ENCODE measurements around the gene SLC44A1.

Gene SLC44A1

DNA sequence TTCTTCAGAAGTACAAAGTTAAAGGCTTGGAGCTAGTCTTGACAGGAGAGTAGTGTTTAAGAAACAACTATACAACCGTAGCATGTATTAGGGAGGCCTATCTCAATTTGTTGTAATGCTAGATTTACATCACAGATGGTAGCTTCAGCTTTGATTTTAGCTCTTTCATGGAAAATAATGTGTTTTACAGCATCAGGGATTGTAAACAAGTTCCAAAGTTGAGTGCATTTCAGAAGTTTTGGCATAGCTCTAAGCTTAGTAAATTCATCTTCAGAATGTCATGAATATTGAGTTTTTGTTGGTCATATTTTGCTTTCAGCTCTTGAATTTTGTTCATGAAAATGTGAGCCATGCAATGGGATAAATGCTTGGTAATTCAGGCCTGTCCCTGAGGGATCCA, 30.7 kb downstream of the SLC44A1 start:
- no peak for ATAC-seq

DNA sequence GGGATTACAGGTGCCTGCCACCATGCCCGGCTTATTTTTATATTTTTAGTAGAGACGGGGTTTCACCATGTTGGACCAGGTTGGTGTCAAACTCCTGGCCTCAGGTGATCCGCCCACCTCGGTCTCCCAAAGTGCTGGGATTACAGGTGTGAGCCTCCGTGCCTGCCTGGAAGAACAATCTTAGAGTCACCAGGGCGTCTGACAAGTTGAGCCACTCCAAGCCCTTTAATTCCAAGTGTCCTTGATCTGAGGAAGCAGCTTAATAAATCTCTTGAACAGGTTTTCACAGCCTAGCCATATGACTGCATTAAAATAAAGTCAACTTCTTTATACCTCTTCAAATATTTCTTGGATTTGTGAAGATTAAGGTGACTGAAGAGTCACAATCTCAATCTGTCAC, 31.5 kb downstream of the SLC44A1 start:
- ATAC-seq = no peak

DNA sequence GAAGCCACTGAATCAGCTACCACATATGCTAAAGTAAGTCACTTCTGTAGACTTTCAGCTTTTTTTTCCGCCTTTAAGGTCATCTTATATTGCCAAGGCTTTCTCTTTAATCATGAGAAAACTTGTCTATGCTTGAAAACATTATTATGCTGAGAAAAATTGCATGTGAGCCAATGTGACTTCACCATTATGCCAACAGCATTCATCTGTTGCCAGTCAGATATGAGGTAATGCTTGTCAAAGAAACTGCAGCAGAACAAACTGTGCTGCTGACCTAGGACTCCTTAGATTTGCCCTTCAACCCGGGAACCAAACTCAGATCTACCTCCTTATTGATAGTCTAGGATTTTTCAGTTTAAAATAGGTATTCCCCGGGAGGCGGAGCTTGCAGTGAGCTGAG, 34.3 kb downstream of the SLC44A1 start:
- ATAC-seq = no peak

DNA sequence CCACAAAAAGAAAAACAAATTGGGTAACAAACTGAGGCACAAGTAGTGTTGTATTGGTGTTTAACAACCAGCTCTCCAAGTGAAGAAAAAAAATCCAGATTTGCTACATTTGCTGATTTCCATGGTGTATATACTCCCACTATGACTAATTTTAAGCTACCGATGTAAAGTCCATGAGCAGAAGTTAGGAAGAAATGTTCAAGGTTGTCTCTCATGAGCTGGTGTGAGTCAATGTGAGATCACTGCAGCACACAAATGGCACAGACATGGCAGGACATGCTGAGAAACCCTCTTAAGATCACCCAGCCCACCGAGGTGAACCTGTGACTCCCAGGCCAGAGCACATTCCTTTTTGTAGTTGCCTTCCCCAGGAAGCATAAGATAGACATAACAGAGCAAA, 36.2 kb downstream of the SLC44A1 start:
- no peak for ATAC-seq

DNA sequence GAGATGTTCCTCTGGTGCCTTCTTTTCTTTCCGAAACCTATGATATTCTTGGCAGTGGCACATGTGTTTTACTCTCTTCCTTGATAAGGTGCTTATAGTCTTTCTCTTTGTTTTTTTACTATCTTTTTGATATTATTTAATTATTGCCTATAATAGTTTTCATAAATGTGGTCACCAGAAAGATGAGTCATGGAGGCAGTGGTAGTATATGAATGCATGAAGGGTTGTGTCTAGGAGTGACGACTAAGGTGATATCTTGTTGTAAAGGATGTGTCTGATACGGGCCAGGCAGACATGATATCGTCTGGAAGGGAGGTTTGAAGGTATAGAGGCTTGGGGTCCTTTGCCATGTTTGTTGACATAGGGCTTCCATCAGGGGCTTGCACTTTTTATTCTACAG, 36.8 kb downstream of the SLC44A1 start:
- no peak for ATAC-seq

DNA sequence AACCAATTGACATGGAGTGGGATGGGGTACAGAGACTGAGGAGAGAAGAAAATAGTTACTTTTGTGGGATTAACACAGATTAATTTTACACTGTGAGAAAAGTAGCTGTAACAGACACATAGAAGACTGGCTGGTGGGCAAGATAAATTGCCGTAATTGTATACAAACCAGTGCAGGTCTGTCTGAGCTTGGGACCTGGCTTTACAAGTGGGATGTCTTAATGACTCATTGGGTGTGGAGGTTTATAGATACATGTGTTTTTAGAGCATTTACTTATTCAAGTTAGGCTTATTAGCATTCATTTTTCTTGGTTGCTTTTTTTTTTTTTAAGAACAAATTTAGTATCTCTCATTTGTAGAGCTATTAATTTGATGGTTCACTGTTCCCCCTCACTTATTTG, 37.5 kb downstream of the SLC44A1 start:
- no peak for ATAC-seq

DNA sequence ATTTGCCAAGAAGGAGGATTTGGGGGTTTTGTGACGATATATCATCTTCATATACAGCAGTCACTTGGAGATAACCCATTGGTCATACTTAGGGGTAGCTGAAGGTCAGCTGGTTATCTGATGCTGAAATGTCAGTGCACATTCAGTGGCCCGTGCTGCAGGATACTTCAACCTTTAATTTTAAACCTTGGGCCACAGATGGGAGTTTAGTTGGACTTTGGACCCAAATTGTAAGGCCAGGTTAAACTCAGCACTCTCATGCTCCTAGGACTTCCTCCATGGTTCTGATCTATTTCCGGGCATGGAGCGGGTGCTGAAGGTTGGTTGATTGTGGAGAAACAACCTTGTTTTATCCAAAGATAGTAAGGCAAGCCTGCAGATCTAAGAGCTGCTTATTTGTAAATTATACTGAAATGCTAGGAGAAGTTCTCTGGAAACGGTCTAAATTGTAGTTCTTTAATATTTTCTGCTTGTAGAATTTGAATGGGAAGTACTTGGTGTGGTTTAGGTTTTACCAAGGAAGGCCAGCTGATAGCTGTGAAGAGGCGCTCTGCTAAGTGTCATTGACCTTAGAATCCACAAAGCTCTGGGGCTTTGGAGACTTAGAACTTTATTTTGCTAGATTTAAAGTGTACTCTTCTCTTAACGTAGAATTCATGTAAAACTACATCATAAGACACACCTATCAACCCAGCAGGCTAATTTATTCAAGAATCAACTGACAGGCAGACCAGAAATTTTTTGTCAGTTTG, 38.6 kb downstream of the SLC44A1 start:
- ATAC-seq = no peak

DNA sequence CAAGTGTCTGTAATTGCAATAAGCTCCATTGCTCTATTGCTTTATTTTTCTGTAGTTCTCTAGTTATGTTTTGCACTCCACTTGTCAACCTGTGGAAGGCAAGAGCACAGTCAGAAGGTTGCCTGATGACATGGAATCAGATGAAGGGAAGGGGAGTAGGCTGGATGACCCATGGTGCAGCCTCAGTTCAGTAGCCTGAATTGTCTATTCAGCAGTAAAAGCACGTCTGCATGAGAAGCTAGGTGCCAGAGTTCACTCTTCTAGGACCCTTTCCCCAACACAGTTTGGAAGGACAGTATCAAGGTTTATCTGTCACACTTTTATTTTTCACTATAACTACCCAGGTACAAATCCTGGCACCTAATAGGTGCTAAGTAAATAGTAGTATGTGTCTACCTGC, 39.3 kb downstream of the SLC44A1 start:
- ATAC-seq = no peak

DNA sequence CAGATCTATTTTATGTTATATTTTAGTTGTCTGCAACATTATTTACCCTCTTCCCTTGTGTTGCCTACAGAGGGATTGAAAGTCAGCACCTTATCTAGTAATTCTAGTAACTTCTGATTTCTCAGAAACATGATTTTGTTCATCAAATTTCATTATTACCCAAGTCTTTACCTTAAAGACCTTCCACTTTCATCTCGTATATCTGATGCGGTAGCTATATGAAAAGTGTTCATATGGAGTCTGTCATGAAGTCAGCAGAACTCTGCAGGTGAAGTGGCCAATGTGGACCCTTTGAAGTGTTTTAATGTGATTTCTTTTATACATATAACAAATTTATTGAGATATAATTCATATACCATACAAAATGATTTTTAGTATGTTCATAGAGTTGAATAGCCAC, 40.0 kb downstream of the SLC44A1 start:
- ATAC-seq = no peak

DNA sequence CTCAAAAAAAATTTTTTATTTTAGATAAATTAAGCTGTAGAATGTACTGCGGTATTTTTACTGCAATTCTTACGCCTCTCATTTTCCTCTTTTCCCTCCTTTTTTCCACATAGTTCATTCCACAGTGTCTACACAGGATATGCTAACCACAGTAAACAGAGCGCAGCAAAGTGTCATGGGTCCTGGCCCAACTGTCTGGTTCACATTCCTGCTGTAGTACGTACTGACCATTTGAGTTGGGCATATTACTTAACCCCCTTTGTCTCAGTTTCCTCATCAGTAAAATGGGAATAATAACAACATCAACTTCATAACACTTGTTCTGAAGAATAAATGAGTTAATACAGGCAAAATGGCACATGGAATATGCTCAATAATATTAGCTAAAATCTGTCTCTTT, 41.6 kb downstream of the SLC44A1 start:
- ATAC-seq = no peak

DNA sequence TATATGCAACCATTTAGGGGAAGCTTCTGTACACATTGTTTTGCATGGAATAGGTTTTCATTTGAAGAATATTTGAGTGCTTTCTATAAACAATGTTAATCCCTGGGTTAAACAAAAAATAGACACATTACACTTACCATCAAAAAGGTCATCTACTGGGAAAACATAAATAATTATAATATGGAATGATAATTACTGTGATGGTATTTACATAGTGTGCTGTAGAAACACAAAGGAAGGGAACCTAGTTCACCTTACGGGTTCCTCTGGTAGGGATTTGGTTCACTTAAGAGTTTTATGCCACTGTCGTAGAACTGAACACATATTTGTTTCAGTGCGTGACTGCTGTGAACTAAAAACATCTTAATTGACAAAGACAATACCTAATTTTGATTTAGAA, 44.9 kb downstream of the SLC44A1 start:
- ATAC-seq = no peak

DNA sequence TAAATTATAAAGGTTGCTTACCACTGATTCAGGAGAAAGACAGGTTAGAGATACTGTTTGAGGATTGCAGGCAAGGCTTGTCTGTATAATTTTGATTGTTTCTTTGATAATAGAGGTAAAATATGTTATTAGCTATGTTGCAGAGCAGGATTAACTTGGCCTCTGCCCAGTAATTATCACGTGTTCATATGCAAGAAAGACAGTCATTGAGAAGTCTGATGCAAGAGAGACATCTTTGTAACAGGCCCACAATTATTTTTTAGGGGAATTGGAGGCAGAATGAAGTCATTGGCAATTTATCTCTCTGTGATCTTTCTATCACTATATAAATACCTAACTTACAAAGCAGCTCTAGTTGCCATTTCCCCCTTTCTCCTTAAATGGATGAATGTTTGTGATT, 46.0 kb downstream of the SLC44A1 start:
- no peak for ATAC-seq

DNA sequence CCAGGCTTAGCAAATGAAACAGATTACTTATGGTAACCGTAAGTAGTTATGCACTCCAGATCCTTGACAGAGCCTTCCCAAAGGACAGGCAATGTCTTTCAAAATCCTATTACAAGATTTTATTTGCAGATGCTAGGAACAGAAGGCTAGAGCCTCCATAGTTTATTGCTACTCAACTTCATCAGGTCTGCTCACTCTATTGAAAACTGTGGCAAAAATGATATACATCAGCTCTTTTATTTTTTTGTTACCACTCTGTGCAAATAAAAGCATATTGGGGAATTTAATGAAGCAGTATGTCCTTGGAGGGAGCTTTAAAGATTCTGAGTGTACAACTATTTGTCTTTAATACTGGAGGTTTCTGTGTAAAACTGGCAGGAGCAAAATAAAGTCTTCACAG, 46.5 kb downstream of the SLC44A1 start:
- no peak for ATAC-seq

DNA sequence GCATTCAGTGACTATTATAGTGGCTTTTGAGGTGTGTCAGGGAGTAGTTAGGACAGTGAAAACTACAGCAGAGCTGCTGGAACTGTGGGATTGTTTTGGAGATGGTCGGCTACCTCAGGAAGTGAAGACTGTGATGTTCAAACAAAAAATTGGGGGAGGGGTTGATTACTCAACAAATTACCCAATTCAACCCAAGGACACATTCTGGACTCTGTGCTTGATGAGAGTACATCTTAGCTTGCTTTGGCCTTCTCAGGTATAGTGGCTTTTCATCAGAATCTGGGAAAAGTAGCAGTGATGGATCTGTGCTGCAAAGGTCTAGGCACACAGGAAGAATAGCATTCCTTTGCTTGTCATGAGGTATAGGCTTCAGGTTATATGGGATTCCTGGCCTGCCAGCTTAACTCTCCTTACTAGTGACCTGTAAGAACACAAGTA, 47.0 kb downstream of the SLC44A1 start:
- ATAC-seq = no peak

DNA sequence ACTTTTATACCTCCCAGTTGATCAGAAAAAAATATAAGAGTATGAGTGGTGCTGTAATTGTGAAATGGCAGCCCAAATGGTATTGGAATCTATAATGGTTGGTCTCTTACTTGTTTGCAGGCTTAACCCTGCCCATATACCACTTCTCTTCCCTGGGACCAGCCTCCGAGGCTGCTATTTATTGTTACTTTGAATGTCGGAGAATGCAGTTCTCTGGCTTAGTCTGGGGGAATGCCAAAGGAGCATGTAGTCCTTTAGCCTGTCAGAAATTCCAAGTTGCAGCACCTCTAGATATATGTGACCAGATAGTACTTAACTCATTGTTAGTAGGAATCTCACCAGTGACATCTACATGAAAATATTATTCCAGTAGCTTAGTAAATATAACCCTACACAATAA, 47.5 kb downstream of the SLC44A1 start:
- no peak for ATAC-seq

DNA sequence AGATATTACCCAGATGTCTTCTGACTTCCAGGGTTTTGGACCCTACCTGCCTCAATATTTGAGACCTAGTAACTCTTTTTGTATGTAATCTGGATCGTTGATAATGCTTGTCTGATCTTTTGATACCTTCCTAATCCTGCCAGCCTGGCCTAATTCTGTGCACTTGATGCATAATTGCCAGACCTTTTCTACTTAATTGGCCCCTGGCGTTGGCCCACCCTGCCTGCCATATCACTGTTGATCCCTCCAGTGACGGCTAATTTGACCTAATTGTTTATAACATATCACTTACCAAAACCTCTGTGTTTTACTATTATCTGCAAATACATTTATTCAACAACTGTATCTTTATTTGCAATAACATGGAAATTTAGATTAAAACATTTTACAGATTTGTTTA, 49.0 kb downstream of the SLC44A1 start:
- no peak for ATAC-seq

DNA sequence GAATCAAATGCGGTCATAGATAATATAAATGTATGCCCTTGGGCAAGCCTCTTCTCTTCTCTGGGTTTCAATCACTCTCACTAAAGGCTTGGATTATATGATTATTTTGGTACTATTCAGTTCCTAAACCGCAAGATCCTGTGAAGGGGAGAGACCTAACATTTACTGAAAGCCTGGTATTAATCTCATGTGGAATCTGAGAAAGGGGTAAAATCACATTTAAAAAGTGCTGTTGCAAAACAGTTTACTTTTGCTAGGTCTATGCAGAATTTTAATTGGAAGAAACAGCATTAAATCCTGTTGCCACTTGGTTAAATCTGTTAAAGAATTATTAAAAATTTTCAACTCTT, 50.7 kb downstream of the SLC44A1 start:
- no peak for ATAC-seq

DNA sequence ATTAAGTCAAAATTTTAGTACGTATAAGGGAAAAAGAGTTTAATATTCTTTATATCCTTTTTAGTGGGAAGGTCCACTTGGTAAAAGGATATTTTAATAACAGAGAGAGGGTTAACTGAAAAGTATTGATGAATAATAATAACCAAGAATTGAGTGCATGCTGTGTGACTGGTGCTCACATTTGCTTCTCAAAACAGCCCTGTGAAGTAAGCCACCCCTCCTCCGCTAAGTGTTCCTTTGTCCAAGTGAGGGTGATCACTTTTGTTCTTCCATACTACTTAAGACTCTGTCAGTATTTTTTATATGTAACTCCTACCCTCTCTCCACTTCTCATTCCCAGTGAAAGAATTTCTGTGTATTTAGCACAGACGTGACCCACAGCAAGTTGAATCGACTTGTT, 51.5 kb downstream of the SLC44A1 start:
- ATAC-seq = no peak

DNA sequence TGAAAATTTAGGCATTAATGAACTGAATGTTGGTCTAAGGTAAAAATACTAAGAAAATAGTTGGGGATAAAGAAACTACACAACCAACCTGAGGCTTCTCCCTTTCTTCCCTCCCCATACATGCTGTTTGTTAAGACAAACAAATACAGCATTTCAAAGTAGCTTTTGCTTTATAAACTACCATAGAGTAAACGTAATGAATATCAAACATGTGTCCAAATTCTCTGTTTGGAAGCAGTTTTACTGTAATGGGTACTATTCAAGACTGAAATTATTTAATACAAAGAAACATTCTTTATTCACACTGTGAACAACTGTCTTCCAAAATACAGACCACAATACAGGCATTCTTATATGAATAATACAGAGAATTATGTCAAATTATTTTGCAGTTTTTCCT, 52.0 kb downstream of the SLC44A1 start:
- ATAC-seq = no peak

DNA sequence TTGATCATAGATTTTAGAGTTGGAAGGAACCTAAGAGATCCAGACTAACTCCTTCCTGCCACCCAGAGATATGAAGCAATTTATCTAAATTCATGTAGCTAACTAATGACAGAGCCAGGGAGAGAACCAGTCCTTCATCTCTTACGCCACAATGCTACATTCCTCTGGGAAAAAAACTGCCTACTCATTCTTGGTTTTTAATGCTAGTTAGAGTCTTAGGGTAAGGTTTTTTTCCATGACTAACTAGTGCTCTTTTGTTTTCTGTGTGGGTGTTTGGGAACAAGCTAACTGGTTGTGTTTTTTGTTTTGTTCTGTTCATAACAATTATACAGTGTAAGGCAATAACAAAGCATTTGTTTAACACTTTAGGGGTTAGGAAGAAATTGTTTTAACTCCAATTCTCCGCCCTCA, 52.4 kb downstream of the SLC44A1 start:
- no peak for ATAC-seq

DNA sequence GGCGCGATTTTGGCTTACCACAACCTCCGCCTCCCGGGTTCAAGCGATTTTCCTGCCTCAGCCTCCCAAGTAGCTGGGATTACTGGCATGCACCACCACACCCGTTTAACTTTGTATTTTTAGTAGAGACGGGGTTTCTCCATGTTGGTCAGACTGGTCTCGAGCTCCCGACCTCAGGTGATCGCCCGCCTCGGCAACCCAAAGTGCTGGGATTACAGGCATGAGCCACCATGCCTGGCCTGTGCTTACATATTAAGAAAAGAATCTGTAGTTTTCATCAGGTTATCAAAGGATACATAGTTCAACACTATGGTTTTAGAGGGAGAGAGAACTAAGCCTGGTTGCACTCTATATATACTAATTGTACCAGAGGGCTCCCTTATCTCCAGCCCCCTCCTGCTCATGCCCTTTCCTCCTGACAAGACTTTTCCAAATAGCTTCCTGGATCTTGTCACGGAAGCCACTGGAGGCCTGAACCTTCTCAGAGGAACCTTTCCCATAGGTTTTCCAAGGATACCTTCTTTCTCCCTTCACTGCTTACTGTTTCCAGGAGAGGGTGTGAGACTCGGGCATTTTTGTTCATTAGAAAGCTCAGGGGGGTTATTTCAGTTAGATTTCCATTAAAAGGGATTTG, 53.1 kb downstream of the SLC44A1 start:
- no peak for ATAC-seq

DNA sequence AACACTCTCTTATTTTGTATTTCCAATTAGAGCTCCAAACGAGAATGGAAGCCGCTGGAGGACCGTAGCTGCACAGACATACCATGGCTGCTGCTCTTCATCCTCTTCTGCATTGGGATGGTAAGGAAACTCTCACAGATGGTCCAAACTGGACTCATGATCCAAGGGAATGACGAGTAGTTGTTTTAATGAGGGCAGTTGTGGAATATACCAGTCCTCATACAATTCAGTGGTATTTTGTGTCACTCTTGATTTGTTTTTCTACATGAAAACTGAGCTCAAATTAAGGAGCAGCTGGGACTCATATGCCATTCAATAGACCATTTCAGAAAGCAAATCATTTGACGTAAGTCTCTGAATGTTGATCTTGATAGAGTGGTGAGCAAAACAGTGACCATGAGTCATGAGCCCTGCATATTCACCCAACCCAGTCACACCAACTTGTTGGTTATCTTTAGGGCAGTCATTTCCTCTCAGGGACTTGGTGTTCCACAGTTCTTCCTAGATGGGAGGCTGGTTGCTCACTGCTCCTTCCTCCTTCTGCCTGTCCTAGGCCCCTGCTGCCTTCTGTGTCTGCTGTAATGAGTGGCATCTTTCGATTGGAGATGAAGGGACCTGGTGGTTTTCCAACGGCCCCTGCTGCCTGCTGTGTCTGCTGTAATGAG, 54.9 kb downstream of the SLC44A1 start:
- peak; percentile 73 to 85 for ATAC-seq

DNA sequence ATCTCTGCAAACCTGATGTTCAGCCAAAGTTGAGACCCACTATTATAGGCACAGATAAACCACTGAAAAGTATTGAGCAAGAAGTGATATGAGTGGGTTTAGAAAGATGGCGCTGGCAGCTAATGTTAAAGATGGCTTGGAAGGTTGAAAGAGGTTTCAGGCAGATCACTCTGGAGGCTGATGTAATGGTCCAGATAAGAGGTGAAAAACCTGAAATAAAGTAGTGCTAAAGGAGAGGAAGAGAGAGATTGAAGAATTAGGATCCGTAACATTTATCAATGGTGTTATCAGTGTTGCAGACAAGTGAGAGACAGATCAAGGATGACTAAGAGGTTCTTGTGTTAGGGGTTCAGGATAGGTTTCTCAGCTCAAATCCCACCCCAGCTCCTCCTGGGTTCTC, 58.3 kb downstream of the SLC44A1 start:
- ATAC-seq = no peak

DNA sequence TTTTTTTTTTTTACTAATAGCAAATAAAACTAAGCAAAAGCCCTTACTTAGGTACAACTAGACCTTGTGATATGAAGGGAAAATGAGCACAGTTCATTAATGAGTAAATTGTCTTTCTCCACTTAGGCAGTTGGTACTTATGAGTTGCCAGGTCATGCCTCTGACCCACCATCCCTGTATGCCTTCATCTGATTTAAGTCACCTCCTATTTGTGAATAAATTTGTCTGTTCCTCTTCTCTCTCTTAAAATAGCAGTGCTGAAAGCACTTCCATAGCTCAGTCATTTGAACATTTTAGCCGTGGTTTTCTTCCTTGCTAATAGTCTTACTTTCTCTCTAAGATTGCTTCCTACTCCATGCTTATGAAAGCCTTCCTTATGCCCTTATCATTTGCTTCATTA, 61.4 kb downstream of the SLC44A1 start:
- no peak for ATAC-seq

Data from activated CD4-positive, CD25-positive, alpha-beta regulatory T cell treated with anti-CD3 and anti-CD28 coated beads, Interleukin-2, amount 50 U/mL, for 24 hours (primary cell).